Measurements from ENCODE around the gene LHFPL5.

Gene LHFPL5

DNA sequence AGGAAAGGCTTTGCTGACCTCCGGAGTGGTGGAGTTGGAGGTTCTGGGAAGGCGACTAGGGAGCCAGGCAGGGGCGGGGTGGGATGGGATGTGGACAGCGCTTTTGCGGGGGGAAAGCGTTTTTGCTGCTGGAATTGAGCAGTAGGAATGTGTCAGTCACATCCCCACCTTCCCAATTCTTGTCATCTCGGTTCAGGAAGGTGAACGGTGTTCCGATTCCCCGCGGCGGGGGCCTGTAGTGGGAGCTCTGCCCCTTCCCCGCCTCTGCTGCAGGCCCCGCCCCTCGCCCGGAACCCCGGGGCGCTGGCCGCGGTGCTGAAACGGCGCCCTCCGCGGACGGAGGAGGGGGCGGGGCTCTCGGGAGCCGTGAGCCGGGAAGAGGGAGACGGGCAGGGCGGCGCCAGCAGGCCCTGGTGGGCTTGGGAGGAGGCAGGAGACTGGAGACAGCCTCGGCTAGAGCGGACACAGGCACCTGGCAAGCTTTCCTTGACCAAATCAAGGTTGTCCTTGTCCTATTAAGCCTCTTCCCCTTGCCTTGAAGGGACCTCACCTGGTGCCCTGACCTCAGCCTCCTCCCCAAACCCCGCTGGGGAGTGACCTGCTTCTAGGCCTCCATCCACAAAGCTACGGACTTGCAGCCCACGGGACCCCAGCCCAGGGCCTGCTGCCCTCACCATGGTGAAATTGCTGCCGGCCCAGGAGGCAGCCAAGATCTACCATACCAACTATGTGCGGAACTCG is at the start of gene LHFPL5:
TSS of gene LHFPL5 (plus strand) at position 357 of the 741 bp plus-strand sequence. CDS start at position 676, 319 bp downstream.
- DNase-seq: peak; percentile 14

DNA sequence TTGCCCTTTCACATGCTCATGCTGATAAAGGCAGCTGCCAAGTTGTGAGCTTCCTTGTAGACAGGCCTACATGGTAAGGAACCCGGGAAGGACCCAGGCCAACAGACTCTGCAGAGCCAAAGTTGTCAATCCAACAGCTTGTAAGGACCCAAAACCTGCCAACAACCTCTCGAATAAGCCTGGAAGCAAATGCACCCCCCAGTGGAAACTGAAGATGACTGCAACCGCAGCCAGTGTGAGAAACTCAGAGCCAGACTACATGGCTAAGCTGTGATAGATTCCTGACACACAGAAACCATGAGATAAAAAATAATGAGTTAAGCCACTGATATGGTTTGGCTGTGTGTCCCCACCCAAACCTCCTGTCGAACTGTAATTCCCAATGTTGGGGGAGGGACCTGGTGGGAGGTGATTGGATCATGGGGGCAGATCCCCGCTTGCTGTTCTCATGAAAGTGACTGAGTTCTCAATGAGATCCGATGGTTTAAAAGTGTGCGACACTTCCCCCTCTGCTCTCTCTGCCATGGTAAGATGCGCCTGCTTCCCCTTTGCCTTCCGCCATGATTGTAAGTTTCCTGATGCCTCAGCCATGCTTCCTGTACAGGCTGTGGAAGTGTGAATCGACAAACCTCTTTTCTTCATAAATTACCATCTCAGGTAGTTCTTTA is 47.6 kb upstream of the LHFPL5 start:
- DNase-seq: no peak

DNA sequence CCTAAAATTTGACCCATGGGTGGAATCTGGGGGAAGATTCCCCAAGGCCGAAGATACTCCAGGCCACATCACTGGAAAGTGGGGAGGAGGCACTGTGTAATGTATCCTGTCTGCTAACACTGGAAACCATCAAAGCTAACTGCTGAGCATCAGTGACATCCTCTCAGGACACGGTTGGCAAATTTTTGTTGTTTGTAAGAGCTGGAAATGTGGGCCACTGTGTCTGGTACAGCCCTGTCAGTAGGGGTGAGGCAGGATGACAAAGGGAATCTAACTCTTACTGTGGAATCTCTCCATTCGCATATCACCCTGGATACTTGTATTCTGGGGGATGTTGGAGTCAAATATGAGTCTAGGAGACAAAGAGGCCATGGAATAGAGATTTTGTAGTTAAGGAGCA is 45.7 kb upstream of the LHFPL5 start:
- DNase-seq: no peak

DNA sequence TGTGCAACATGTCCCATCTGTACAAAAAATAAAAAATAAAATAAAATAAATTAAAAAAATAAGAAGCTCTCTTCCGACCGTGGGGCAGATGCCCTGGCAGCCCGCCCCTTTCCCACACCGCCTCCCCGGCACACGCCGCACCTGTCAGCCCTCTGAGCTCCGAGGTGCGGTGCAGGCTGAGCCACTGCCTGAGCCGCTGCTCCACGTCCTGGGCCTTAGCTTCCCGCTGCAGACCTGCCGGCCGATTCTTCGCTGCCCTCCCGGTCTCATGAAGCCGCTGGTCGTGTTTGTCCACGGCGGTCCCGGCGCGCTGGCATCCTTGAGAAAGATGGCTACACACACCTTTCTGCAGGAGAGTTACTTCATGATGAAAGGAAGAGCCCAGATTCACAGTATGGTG is 39.4 kb upstream of the LHFPL5 start:
- no peak for DNase-seq

DNA sequence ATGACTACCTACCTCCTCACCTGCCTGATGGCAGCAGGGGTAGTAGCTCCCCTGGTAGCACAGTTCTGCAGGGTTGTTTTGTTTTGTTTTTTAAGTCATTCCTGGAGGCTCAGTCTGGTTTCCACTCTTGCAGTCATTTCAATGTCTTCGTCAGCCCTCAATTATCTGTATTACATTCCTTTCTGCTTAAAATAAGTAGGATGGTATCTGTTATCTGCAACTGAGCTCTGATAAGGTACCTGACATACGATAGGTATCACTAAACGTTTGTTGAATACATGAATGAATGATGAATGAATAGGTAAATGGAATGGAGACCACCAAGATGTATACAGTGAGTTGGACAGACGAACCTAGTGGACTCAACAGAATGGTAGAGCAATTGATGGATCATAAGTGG is 35.9 kb upstream of the LHFPL5 start:
- no peak for DNase-seq

DNA sequence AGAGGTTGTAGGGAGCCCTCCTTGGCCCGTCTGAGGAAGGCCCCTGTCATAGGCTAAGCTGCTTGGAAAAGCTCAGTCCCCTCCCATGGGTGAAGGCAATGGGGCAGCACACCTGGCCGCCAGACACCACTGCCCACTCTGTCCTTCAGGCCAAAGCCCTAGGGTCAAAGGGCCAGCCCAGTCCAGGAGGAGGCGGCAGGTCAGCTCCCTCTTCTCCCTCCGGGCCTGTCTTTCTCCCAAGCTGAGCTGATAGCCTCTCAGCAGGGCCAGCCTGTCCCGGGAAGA is 33.9 kb upstream of the LHFPL5 start:
- DNase-seq: no peak

DNA sequence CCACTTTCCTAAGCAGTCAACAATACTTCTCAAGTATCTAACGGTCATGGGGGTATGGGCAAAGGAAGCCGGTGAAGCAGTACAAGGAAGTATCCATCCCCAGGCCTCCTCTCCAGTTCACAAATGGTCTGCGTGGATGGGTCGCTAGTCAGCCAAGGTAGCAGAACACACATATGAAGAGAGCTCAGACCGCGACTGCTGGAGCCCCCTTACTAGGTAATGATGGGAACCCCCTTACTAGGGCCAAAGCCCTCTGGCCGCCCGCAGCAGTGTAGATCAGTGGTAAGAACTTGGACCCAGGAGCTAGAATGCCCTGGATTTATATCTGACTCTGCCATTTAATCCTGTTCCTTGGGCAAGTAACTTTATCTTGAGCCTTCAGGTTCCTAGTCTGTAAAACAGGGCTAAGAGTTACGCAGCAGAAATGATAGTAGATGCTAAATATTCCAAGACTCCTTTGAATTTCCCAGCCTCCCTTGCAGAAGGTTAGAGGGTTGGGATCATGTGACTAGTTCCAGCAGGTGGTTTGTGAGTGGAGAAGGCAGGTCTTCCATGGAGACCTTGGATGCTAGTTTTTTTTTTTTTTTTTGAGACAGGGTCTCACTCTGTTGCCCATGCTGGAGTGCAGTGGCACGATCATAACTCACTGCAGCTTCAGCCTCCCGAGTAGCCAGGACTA is 30.9 kb upstream of the LHFPL5 start:
- no peak for DNase-seq

DNA sequence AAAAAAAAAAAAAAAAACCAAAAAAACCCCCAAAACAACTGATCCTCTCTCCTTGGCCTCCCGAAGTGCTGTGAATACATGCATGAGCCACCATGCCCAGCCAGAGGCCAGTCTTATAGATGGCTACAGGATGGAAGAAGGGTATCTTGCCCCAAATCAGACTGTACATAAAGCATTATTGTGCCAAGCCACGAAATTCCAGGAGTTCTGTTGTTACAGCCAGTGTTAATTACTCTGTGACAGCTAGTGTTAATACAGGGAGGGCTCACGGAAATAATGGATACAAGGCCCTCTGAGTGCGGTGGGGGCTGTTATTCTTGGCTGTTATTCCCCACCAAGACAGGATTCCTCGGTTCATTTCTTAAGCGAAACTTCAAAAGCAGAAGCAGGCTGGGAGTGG is 30.1 kb upstream of the LHFPL5 start:
- DNase-seq: no peak

DNA sequence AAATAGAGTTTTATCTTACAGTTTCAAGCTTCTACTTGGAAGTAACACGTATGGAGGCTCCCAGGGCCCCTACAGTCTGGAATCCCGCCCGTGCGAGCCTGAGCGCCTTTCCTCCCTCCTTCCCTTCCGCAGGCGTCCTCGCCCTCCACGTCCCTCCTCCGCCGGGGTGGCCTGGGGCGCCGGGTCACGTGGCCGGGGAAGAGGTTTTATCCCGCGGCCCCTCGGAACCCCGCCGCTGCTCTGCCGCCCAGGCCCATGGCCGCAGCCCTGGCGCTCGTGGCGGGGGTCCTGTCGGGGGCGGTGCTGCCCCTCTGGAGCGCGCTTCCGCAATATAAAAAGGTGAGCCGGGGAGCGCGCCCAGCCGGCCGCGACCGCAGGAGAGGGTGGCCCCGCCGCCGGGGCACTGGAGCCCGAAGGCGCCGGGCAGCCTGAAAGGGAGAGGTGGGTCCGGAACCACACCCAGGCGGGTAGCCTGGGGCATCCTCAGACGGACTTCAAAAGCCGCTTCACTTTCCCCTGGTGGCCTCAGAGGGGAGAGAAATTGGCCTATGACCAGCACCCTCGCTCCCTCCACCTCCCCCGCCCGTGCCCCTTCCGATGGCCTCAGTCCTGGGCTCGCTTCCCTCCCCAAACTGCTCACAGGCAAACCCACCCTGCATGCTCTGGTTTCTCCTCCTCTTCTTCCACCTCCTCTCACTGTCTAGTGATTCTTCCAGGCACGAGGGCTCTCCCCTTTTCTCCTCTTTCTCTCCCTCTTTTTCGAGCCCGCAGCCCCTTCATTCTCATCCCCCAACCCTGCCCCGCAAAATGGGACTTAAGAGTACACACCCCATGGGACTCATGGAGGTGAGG is 28.6 kb upstream of the LHFPL5 start, which contains the start of gene CLPSL2:
TSS of gene CLPSL2 (plus strand) at position 235 of the 852 bp plus-strand sequence. CDS start at position 256, 21 bp downstream.
- no peak for DNase-seq

DNA sequence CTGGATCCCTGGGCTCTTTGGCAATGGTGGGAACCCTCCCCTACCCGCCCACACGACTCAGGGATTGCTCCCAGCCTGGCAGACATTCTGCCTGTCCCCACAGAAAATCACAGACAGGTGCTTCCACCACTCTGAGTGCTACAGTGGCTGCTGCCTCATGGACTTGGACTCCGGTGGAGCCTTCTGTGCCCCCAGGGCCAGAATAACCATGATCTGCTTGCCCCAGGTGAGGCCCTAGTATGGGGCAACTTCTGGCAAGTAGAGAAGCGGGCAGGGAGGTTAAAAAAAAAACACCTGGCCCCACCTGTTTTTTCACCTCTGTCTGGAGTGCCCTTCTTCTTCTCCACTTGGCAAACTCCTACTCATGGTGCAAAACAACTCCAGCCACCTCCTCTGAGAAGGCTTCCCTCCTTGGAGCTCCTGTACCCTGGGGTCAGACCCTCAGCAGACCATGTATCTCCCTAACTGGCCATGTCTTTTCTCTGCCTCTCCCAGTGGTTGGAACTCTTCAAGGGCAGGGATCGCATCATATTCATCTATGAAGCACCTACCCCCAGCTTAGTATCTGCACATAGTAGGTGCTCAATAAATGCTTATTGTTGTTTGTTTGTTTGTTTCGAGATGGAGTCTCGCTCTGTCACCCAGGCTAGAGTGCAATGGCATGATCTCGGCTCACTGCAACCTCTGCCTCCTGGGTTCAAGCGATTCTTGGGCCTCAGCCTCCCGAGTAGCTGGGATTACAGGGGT is 27.6 kb upstream of the LHFPL5 start:
- no peak for DNase-seq

DNA sequence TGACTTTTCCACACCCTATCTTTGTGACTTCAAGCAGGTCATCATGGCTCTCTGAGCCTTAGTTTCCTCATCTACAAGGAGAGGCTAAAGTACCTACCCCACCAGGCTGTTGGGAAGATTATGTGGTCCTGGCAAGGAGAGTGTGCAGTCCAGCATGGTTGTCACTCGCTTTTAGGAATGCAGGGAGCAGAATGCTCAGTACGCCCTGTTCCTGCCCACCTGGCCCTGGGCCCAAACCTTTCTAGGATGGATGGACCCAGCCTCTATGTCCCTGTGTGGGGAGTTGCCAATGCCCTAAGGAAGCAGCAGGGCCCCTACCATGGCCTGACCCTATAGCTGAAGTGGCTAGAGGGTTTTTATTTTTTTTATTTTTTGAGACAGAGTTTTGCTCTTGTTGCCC is 26.7 kb upstream of the LHFPL5 start:
- DNase-seq: no peak

DNA sequence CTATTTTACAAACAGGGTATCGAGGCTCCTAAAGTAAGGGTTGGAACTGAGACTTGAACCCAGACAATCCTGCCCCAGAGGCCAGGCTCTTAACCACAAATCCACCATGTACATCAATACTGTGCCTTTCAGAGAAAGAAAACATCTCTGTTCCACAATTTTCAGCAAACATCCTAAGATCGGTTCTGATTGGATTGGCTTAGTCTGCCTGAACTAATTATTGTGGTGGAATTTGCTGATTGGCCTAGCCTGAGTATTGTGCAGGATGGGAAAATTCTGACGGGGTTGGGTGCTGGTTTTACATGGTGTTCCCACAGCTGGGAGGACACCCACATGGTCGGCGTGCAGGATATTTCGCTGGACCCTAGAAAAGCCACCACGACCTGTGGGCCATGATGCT is 24.4 kb upstream of the LHFPL5 start, which contains the start of gene CLPSL1:
TSS of gene CLPSL1 (plus strand) at position 301 of the 400 bp plus-strand sequence. CDS start at position 393, 92 bp downstream.
- DNase-seq: no peak

DNA sequence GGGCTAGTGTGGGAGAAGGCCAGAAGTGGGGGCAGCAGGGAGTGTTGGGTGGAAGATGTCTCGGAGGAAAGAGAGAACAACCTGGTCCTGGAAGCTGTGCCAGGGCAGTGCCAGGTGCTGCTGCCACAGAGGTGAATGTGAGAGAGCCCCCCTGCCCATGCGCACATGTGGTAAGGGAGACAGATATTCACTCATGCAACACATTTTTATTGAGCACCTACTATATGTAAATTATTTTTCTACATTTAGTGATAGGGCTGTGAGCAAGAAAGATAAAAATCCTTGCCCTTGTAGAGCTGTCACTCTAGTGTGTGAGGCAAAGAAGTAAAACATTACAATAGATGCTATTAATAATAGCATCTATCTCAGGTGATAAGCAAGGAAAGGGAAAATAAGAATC is 23.9 kb upstream of the LHFPL5 start:
- no peak for DNase-seq

DNA sequence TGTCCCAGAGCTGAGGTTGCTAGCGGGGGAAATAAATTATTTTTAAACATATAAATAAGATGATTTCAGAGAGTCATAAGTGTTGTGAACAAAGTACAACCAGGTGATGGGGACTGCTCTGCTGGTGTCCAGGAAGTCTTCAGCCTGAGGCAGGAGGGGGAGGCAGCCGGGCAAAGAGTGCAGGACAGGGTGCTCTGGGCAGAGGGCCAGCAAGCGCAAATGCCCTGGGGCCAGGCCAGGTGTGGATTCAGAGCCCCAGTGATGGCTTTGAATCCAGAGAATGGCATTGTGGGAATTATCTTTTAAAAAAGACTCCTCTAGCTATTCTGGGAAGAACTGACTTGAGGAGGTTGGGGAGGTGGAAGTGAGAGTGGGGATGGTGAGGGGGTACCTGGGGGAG is 22.7 kb upstream of the LHFPL5 start:
- DNase-seq: no peak

DNA sequence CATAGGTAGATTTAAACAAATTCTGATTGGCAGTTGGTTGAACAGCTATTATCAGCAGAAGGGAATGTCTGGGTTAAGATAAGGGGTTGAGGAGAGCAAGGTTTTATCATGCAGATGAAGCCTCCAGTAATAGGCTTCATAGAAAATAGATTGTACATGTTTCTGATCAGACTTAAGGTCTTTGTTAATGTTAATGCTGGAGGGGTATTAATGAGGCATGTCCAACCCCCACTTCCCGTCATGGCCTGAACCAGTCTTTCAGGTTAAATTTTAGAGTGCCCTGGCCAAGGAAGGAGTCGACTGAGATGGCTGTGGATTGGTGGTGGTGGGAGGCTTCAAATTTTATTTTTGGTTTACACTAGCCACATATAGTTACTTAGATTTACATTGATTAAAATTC is 21.0 kb upstream of the LHFPL5 start:
- DNase-seq: no peak

DNA sequence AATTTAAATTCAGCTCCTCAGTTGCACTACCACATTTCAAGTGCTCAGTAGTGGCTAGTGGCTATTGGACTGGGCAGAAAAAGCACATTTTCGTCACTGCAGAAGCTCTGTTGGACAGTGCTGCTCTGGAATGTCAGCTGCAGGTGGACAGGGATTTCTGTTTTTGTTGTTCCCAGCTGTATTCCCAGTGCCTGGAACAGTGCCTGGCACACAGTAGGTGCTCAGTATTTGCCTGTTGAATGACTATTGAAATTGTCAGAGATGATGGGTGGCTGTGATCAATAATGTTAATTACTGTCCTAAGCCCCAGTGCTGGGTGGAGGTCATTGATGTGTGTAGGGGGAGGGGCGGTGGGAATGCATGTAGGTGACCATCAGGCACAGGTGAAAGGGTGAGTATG is 18.9 kb upstream of the LHFPL5 start:
- no peak for DNase-seq

DNA sequence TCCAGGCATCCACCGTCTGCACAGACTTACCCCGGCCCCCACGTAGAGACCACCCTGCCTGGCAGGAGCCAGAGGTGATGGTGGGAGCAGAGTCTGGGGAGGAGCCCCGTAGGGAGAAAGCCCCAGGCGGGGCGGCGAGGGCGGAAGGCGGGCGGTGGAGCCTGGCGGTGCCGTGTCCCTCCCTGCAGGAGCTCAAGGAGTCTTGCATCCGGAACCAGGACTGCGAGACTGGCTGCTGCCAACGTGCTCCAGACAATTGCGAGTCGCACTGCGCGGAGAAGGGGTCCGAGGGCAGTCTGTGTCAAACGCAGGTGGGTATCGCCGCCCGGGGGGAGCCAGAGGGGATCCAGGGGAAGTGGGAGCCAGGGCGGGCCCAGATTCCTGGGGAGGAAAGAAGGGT is 18.3 kb upstream of the LHFPL5 start:
- no peak for DNase-seq

DNA sequence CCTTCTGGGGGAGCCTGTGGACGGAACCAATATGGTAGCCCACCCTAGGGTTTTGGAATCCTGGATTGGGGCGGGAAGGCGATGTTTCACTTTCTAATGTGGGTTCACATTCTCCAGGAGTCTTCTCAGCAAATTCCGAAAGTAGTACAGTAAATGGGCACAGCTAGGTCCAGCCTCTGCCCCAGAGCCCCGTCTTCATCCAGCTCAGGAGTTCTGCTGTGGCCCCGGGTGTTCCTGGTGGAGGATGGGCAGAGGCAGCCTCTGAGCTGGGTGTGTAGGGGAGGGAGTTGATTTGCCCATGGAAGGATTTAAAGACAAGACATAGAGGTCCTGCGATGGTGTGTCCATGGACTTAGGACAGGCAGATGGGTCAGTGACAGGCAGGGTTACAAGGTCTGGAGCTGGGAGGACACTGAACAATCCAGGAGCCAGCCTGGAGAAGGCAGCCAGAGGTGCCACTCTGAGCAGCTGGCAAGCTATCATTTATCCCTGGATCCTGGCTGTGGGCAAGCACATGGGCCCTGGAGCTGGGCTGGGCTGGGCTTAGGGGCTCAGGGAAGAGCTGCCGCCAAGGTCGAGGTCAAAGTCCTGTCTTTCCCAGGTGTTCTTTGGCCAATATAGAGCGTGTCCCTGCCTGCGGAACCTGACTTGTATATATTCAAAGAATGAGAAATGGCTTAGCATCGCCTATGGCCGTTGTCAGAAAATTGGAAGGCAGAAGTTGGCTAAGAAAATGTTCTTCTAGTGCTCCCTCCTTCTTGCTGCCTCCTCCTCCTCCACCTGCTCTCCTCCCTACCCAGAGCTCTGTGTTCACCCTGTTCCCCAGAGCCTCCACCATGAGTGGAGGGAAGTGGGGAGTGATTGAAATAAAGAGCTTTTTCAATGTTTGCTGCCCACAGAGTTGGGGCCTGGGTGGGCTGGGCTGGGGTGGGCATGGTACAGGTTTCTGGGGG is 17.6 kb upstream of the LHFPL5 start:
- no peak for DNase-seq

DNA sequence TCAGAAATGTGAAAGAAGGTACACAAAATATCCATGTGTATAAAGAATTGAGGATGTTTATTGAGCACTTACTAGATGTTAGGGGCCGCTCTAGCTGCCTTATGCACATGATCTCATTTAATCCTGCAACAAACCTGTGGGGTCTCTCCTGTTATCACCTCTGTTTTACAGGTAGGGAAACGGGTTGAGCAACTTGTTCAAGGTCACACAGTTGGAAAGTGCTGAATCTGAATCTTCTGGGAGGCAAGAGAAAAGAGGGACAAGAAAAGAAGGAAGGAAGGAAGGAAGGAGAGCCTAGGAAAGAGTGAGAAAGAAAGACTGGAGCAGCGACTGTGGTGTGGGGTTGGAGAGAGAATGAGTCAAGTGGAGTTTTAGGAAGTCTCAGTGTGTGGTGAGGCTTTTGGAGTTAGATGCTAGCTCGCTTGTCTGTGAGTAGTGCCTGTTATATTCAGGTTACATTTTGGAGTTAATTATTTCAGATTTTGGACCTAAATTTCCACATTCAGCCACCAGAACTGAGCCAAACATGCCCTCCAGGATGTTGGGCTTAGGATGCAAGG is 16.6 kb upstream of the LHFPL5 start:
- no peak for DNase-seq

DNA sequence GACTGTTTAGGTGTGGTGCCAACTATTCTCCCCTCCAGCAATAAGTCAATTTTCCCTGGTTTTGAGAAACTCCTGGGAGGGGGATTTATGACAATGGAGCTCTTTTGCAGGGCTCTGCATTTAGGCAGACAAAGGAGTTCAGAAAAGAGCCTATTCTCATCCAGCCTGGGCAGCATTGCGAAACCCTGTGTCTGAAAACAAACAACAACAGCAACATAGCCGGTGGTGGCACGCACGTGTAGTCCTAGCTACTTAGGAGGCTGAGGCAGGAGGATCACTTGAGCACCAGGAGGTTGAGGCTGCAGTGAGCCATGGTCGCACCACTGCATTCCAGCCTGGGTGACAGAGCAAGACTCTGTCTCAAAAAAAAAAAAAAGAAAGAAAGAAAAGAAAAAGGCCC is 14.5 kb upstream of the LHFPL5 start:
- DNase-seq: no peak
